Measurements from ENCODE around the gene WNT3A.

WNT3A gene

GRCh38 chr1:228058172-228058948 lies 51.6 kb downstream of the WNT3A start:
- DNase-seq: no peak

GRCh38 chr1:228058949-228059633 lies 52.3 kb downstream of the WNT3A start:
- DNase-seq: no peak

DNA sequence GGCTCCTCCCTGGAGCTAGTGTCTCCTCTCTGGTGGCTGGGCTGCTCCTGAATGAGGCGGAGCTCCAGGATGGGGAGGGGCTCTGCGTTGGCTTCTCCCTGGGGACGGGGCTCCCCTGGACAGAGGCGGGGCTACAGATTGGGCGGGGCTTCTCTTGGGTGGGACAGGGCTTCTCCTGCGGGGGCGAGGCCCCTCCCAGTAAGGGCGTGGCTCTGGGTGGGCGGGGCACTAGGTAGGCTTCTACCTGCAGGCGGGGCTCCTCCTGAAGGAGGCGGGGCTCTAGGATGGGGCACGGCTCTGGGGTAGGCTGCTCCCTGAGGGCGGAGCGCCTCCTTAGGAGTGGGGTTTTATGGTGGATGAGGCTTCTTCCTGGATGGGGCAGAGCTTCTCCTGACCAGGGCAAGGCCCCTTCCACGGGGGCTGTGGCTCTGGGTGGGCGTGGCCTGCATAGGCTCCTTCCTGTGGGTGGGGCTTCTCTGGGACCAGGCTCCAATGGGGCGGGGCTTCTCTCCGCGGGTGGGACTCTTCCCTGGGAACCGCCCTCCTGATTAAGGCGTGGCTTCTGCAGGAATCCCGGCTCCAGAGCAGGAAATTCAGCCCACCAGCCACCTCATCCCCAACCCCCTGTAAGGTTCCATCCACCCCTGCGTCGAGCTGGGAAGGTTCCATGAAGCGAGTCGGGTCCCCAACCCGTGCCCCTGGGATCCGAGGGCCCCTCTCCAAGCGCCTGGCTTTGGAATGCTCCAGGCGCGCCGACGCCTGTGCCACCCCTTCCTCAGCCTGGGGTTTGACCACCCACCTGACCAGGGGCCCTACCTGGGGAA lies 53.0 kb downstream of the WNT3A start:
- DNase-seq: no peak

GRCh38 chr1:228060458-228061190 lies 53.8 kb downstream of the WNT3A start:
- no peak for DNase-seq

DNA sequence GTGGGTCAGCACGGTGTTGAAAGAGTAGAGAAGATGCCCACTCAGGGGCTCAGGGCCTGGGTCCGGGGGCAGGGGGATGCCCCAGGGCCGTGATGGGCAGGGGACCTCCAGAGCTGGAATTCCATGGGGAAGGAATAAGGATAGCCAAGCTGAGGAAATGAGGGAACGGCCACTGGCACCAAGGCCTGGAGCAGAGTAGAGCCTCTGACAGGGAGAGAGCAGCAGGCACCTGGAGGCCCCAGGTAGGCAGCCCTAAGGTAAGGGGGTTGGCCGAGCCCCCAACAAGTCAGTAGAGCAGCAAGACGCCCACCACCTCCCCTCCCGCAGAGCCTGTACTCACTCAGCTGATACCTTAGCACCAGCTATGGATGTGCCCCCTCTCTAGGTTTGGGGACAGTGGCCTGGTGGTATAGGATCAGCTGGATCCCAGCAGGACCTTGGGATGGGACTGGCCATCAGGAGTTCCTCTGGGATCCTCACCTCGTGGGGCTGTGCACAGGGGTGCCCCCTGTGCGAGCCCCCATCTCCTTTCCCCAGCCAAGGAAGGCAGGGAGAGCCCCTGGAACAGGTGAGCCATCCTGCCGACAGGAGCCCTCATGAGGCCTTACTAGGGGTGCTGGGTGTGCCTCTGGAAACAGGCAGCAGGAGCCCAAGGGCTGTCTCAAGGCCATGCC lies 54.8 kb downstream of the WNT3A start:
- no peak for DNase-seq

- DNase-seq: no peak
These were observed 55.4 kb downstream of the WNT3A start for GRCh38 chr1:228062085-228062791.

DNA sequence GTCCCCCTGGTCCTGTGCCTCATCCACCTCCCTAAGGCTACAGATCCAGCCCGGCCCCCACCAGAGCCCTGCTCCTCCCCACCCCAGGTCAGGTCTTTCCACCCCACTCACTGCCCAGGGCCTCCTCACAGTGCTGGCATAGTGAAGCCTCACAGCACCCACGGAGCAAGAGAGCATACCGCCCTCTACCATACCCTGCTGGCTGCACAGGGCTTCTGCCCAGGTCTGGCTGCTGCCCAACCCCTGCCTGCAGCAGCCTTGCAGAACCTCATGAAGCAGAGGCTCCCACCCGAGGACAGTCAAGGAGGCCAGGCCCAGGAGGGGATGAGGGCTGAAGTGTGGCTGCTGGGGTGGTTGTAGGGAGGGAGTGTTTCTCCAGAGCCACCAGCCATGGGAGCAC lies 56.0 kb downstream of the WNT3A start:
- no peak for DNase-seq

DNA sequence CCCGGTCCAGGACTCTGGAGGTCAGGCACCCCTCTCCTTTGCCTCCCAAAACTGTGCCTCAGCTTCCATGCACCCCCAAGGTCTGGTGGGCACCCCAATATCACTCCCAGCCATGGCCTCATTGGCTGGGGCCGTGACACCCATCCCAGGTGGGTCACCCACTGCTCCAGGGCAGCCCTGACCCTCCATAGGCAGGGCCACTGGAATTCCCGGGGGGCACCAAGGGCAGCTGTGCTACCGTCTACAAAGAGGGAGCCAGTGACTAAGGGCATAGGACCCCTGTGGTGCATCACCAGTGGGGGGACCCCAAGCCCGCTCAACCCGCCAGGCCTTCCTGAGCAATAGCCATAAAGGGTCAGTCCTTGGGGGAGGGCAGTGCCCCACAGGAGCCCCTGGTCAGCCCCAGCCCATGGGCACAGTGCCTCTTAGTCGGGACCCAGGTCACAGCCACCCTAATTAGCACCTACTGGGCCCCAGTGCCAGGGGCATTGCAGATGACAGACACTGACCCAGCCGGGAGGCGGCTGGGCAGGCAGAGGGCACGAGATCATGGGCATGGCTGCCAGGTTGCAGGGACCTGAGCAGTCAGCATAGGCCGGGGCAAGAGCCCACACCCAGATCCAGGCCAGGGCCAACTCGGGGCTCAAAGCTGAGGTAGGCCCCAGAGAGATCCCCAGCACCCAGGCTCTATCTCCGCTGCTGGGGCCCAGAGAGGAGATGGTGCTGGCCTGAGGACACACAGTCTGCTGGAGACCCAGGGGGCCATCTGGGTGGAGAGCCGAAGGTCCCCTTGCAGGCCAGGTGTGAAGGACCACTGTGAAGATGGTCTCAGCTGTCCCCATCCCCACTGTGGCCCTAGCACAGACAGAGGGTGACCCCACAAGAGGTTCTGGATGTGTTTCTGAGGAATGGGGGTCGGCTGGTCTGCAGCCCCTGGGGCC lies 56.7 kb downstream of the WNT3A start:
- no peak for DNase-seq

- DNase-seq: no peak
These were observed 57.5 kb downstream of the WNT3A start for GRCh38 chr1:228064296-228064695.

DNA sequence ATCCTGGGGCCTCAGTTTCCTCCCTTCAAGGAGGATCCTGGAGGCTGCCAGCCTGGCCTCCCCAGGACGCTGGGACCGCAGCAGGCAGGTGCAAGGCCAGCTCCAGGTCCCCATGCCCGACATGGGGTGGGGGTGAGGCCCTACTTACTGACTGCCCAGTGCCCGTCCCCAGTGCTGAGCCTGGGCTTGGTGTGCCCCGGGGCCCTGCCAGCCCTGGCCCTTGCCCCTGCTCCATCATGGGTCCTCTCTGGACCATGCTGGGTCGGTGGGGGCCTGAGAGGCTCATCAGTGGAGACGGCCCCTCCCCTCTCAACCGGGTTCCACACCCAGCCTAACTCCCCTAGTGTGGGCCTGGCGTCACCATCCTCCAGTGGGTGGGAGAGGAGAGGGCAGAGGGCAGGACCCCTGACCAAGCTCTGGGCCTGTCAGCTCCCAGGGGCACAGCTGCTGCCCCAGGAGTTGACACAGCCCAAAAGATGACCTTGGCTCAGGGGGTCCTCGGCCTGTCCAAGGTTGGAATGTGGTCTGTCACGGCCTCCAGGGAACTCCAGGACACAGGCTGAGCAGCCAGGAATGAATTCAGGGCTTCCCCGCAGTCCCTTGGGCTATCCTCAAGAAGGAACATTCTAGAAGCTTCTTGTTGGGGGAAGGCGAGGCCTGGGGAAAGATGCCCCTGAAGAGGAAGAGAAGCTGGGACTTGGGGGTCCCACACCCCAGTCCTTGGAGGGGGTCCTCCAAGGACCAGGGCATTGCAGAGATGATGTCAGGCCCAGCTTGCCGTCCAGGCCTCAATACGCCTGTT lies 58.1 kb downstream of the WNT3A start:
- no peak for DNase-seq

- no peak for DNase-seq
These were observed 58.9 kb downstream of the WNT3A start for GRCh38 chr1:228065543-228066347.

DNA sequence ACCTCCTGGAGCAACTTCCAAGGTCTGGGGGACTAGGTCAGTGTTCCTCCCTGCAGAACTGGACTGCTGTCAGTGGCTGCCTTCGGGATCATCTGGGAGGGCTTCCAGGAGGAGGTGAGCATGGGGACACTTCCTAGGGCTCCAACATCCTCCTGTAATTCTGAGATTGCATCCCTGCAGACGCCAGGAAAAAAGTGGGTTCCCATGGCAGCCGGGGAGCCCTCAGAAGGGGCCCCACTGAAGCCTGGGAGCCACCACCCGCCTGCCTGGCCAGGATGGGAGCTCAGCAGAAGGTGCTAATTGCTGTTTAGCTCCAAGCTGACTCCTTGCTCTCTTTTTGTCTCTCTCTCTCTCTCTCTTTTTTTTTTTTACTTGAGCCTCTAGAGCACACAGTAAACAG lies 59.6 kb downstream of the WNT3A start:
- no peak for DNase-seq

- DNase-seq: no peak
These were observed 60.3 kb downstream of the WNT3A start for GRCh38 chr1:228066891-228067654.

DNA sequence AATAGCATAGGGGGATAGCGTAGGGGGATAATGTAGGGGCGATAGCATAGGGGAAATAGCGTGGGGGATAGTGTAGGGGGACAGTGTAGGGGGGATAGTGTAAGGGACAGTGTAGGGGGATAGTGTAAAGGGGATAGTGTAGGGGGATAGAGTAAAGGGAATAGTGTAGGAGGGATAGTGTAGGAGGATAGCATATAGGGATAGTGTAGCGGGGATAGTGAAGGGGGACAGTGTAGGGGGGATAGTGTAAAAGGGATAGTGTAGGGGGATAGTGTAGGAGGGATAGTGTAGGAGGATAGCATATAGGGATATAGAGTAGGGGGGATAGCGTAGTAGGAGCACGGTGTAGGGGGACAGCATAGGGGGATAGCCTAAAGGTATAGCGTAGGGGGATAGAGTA lies 61.6 kb downstream of the WNT3A start:
- no peak for DNase-seq

DNA sequence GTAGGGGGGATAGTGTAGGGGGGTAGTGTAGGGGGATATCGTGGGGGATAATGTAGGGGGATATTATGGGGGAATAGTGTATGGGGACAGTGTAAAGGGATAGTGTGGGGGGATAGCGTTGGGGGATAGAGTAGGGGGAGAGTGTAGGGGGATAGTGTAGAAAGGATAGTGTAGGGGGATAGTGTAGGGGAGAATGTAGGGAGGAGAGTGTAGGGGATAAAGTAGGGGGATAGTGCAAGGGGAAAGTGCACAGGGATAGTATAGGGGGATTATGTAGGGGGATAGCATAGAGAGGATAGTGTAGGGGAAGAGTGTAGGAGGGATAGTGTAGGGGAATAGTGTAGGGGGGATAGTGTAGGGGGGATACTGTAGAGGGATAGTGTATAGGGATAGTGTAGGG lies 63.4 kb downstream of the WNT3A start:
- DNase-seq: no peak

DNA sequence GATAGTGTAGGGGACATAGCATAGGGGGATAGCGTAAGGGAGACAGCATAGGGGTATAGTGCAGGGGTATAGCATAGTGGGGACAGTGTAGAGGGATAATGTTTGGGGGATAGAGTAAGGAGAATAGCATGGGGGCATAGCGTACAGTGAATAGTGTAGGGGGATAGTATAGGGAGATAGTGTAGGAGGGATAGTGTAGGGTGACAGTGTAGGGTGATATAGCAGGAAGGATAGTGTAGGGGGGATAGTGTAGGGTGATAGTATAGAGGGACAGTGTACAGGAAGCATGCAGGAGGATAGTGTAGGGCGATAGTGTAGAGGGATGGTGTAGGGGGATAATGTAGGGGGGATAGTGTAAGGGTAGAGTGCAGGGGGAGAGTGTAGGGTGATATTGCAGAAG lies 64.1 kb downstream of the WNT3A start:
- DNase-seq: no peak

DNA sequence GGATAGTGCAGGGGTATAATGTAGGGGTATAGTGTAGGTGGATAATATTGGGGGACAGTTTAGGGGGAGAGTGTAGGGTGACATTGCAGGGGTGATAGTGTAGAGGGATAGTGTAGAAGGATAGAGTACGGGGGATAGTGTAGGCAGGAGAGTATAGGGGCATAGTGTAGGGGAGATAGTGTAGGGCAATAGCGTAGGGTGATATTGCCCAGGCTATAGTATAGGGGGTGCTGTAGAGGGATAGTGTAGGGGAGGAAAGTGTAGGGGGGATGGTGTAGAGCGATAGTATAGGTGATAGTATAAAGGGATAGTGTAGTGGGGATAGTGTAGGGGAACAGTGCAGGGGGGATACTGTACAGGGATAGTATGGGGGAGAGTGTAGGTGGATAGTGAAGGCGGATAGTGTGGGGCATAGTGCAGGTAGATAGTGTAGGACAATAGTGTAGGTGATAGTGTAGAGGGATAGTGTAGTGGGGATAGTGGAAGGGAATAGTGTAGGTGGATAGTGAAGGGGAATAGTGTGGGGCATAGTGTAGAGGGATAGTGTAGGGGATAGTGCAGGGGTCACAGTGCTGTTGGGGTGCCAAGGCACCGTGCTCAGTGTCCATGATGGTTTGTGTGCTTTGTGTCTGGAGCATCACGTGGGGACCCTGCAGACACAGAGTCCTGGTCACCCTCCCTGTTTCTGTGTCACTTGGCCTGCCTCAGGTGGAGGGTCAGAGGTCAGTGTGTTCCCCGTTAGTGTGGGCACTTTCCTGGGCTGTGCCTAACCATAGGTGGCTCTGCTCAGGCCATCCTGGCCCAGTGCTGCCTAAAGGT lies 65.2 kb downstream of the WNT3A start:
- no peak for DNase-seq

Measured in NCI-H510A (cell line).